Testis (tissue), 2 donors: Measurements from ENCODE around the gene EDC3.

Experiments used
- POLR2A ChIP-seq: fragments of 450-650 bp; IDR thresholded peaks from one replicate; pipeline ENCODE4 v1.6.1; 2017; ENCODE audit warnings: antibody characterized with exemption, mild to moderate bottlenecking, moderate library complexity
- TF ChIP-seq, protein P1 (sequence below), 3 experiments: fragments of 450-650 bp in 2 of 3; fragments of 200-600 bp in 1 of 3; sonication (generic) in 1 of 3; IDR thresholded peaks; one replicate each; pipeline ENCODE4 v1.5.1; 2016 to 2019; ENCODE audit warnings: antibody characterized with exemption in 3 of 3, mild to moderate bottlenecking in 2 of 3, moderate library complexity in 1 of 3

DNA sequence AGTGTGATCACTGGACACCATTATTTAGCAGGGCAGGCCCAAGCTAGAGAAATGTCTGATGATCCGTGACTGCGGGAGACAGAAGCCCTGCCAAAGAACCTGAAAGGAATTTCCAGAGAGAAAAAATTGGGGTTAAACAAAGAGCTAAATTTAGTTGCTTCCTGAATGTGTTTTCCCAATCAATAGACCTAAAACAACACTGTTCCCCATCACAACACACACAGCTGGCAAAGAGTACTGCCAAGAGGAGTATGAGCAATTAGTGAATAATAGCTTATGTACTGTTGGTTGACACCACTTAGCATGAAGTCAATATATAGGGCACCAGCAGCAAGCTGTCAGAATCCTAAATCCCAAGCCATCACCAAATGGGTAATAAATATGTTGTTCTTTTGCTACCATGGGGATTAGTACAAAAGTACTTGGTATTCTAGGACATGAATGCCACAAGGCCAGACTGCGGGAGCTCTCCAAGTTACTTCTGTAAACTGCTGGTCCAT lies 44.5 kb downstream of the EDC3 start:
- TF ChIP-seq, protein P1, sequence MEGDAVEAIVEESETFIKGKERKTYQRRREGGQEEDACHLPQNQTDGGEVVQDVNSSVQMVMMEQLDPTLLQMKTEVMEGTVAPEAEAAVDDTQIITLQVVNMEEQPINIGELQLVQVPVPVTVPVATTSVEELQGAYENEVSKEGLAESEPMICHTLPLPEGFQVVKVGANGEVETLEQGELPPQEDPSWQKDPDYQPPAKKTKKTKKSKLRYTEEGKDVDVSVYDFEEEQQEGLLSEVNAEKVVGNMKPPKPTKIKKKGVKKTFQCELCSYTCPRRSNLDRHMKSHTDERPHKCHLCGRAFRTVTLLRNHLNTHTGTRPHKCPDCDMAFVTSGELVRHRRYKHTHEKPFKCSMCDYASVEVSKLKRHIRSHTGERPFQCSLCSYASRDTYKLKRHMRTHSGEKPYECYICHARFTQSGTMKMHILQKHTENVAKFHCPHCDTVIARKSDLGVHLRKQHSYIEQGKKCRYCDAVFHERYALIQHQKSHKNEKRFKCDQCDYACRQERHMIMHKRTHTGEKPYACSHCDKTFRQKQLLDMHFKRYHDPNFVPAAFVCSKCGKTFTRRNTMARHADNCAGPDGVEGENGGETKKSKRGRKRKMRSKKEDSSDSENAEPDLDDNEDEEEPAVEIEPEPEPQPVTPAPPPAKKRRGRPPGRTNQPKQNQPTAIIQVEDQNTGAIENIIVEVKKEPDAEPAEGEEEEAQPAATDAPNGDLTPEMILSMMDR (IDR thresholded peaks at IDR 0.05), result no peak
- no peak for TF ChIP-seq POLR2A
